HepG2 (cell line): ENCODE results near the gene NDUFB10. TPM values are rescaled to one million over a fixed set of nuclear protein-coding genes. Genes with fewer than 3 reads are reported as not detected.

Source experiments
- ATF5 ChIP-seq: sonication (generic); formaldehyde crosslinking; IDR thresholded peaks from 2 replicates; pipeline ENCODE4 v1.4.0; 2020; ENCODE audit warnings: mild to moderate bottlenecking, low read depth, missing genetic modification reagents
- FOXK1 ChIP-seq: sonication (generic); formaldehyde crosslinking; IDR thresholded peaks from 2 replicates; pipeline ENCODE4 v1.4.0; 2020; ENCODE audit warnings: low read depth, missing genetic modification reagents, borderline replicate concordance
- GABPB1 ChIP-seq: IDR thresholded peaks from 2 replicates; pipeline ENCODE4 v1.6.1; 2016; ENCODE audit warnings: mild to moderate bottlenecking, missing genetic modification reagents, moderate library complexity, missing compliant biosample characterization
- HIC2 ChIP-seq: sonication (generic); formaldehyde crosslinking; IDR thresholded peaks from 2 replicates; pipeline ENCODE4 v1.9.0; 2022; ENCODE audit warnings: low read depth, missing genetic modification reagents
- HNRNPL ChIP-seq: fragments of 200-400 bp; formaldehyde crosslinking; IDR thresholded peaks from 2 replicates; pipeline ENCODE4 v1.6.1; 2017; ENCODE audit warnings: mild to moderate bottlenecking, low read depth, low read length
- KDM5B ChIP-seq: sonication (generic); formaldehyde crosslinking; IDR thresholded peaks from 2 replicates; pipeline ENCODE4 v1.4.0; 2020; ENCODE audit warnings: missing genetic modification reagents, mild to moderate bottlenecking, borderline replicate concordance
- MBD4 ChIP-seq: IDR thresholded peaks from 2 replicates; pipeline ENCODE4 v1.6.1; 2012; ENCODE audit warnings: low read length, inconsistent platforms, borderline replicate concordance
- NBN ChIP-seq: fragments of 450-650 bp; conservative IDR thresholded peaks from 2 replicates; pipeline ENCODE4 v1.6.1; 2017
- YEATS4 ChIP-seq: sonication (generic); formaldehyde crosslinking; IDR thresholded peaks from 2 replicates; pipeline ENCODE4 v1.4.0; 2020; ENCODE audit warnings: missing genetic modification reagents, borderline replicate concordance
- ZNF407 ChIP-seq: sonication (generic); formaldehyde crosslinking; IDR thresholded peaks from one replicate; pipeline ENCODE4 v1.5.1; 2020; ENCODE audit warnings: mild to moderate bottlenecking, missing genetic modification reagents; ENCODE audit errors: not compliant biosample characterization
- ZNF550 ChIP-seq: sonication (generic); formaldehyde crosslinking; IDR thresholded peaks from 2 replicates; pipeline ENCODE4 v1.4.0; 2020; ENCODE audit warnings: mild to moderate bottlenecking, missing genetic modification reagents, borderline replicate concordance
- ZNF577 ChIP-seq: sonication (generic); formaldehyde crosslinking; IDR thresholded peaks from 2 replicates; pipeline ENCODE4 v1.4.0; 2020; ENCODE audit warnings: mild to moderate bottlenecking, low read depth, missing genetic modification reagents, borderline replicate concordance
- ZNF615 ChIP-seq: sonication (generic); formaldehyde crosslinking; IDR thresholded peaks from 2 replicates; pipeline ENCODE4 v1.5.0; 2020; ENCODE audit warnings: mild to moderate bottlenecking, missing genetic modification reagents, borderline replicate concordance
- ZNF629 ChIP-seq: sonication (generic); formaldehyde crosslinking; conservative IDR thresholded peaks from 2 replicates; pipeline ENCODE4 v1.5.0; 2020; ENCODE audit warnings: missing genetic modification reagents
- ZNF737 ChIP-seq: sonication (generic); formaldehyde crosslinking; IDR thresholded peaks from 2 replicates; pipeline ENCODE4 v1.5.0; 2020; ENCODE audit warnings: missing genetic modification reagents, mild to moderate bottlenecking, borderline replicate concordance
- ZNF740 ChIP-seq: sonication (generic); formaldehyde crosslinking; IDR thresholded peaks from 2 replicates; pipeline ENCODE4 v1.4.0; 2020; ENCODE audit warnings: missing genetic modification reagents
- ZNF775 ChIP-seq: sonication (generic); formaldehyde crosslinking; IDR thresholded peaks from 2 replicates; pipeline ENCODE4 v1.4.0; 2020; ENCODE audit warnings: missing genetic modification reagents, mild to moderate bottlenecking, moderate library complexity, borderline replicate concordance
- ZNF792 ChIP-seq: IDR thresholded peaks from 2 replicates; pipeline ENCODE4 v1.6.1; 2016
- polyA plus RNA-seq, 8 experiments: library from polyadenylated mRNA; depleted of rRNA in 3 of 8; stranded (reverse) in 7 of 8; unstranded in 1 of 8; fragments of >200 nt; fragmentation: Illumina TruSeq in 4 of 8; extraction: Trizol in 4 of 8; gene quantifications; 2 replicates each; pipeline versions ENCODE4 v1.2.1 to v1.2.3, GENCODE V29; 2011 to 2016; ENCODE audit warnings: low read depth in 4 of 8, missing spikeins in 1 of 8, mixed read lengths in 1 of 8; ENCODE audit not compliant: insufficient read depth in 1 of 8
- total RNA-seq, 5 experiments: library from RNA; depleted of rRNA; stranded (reverse); fragments of >200 nt; fragmentation: Illumina TruSeq; extraction: Trizol; gene quantifications; 2 replicates each; pipeline ENCODE4 v1.2.3, GENCODE V29; 2016; ENCODE audit warnings: low read depth in 1 of 5

NDUFB10 gene
- total and polyA plus RNA-seq, 2 of the 13 experiments (the other 11 are each of a cell fraction or from before 2014, with no cell fraction given): 68.6 to 157 TPM

GRCh38 chr16:1990351-1991134, 31.2 kb downstream of the NDUFB10 start (continued):
- TF ChIP-seq GABPB1 (CRISPR knock-in tag) (peak; percentile 59; the same call in 1 of the 2 replicates), FOXK1 (CRISPR knock-in tag) (no peak), YEATS4 (CRISPR knock-in tag) (0 out of 2 replicates have a peak, but pooled peaks have one; percentile 2), ZNF775 (CRISPR knock-in tag) (no peak), ZNF407 (no peak), KDM5B (CRISPR knock-in tag) (peak; percentile 75; the same call in 1 of the 2 replicates), ZNF577 (no peak), ZNF792 (CRISPR knock-in tag) (peak; percentile 49; the same call in 1 of the 2 replicates), ZNF737 (CRISPR knock-in tag) (no peak), ZNF550 (CRISPR knock-in tag) (no peak), HIC2 (CRISPR knock-in tag) (no peak), MBD4 (no peak), ZNF629 (CRISPR knock-in tag) (no peak), NBN (no peak), HNRNPL (no peak), ZNF615 (CRISPR knock-in tag) (no peak), ATF5 (CRISPR knock-in tag) (no peak), ZNF740 (CRISPR knock-in tag) (no peak)
